ENCODE measurements around the gene PCDH9.
A peak's percentile ranks its signal among the peaks of the same experiment; 100 is the strongest.
"Not testable (repeated sequence)": the region's sequence is repeated elsewhere in the genome, so short reads cannot be mapped to it uniquely, and the experiment has no call there.

Gene PCDH9

GRCh38 chr13:66338542-66338941 is 891.6 kb downstream of the PCDH9 start:
- no peak for DNase-seq

- no peak for DNase-seq
Measured at GRCh38 chr13:66335626-66336025, 894.5 kb downstream of the PCDH9 start.

GRCh38 chr13:66329988-66330451 is 900.1 kb downstream of the PCDH9 start:
- DNase-seq = no peak

GRCh38 chr13:66328476-66328875 is 901.7 kb downstream of the PCDH9 start:
- no peak for DNase-seq

- no peak for DNase-seq
Measured at GRCh38 chr13:66323745-66324347, 906.3 kb downstream of the PCDH9 start.

- DNase-seq = no peak
Measured at GRCh38 chr13:66322936-66323335, 907.2 kb downstream of the PCDH9 start.

GRCh38 chr13:66322193-66322740 is 907.9 kb downstream of the PCDH9 start:
- DNase-seq = no peak

- DNase-seq = no peak
Measured at GRCh38 chr13:66314911-66315310, 915.2 kb downstream of the PCDH9 start.

- no peak for DNase-seq
Measured at GRCh38 chr13:66313413-66313812, 916.7 kb downstream of the PCDH9 start.

- DNase-seq = no peak
Measured at GRCh38 chr13:66312312-66313087, 917.6 kb downstream of the PCDH9 start.

GRCh38 chr13:66305961-66306617 is 924.0 kb downstream of the PCDH9 start:
- DNase-seq = no peak

- DNase-seq = no peak
Measured at GRCh38 chr13:66301482-66301881, 928.7 kb downstream of the PCDH9 start.

- no peak for DNase-seq
Measured at GRCh38 chr13:66301006-66301405, 929.1 kb downstream of the PCDH9 start.

GRCh38 chr13:66296875-66297274 is 933.3 kb downstream of the PCDH9 start:
- DNase-seq = no peak

GRCh38 chr13:66296328-66296727 is 933.8 kb downstream of the PCDH9 start:
- DNase-seq = no peak

- DNase-seq = not testable (repeated sequence)
Measured at GRCh38 chr13:66286806-66287205, 943.3 kb downstream of the PCDH9 start.

- DNase-seq = no peak
Measured at GRCh38 chr13:66275416-66275815, 954.7 kb downstream of the PCDH9 start.

GRCh38 chr13:66273011-66273410 is 957.1 kb downstream of the PCDH9 start:
- no peak for DNase-seq

- no peak for DNase-seq
Measured at GRCh38 chr13:66266761-66267160, 963.4 kb downstream of the PCDH9 start.

- DNase-seq = no peak
Measured at GRCh38 chr13:66266348-66266747, 963.8 kb downstream of the PCDH9 start.

- DNase-seq = peak; percentile 31
Measured at GRCh38 chr13:66265371-66265770, 964.8 kb downstream of the PCDH9 start.

- DNase-seq = peak; percentile 59
Measured at GRCh38 chr13:66264971-66265370, 965.2 kb downstream of the PCDH9 start.

GRCh38 chr13:66262330-66262729 is 967.8 kb downstream of the PCDH9 start:
- no peak for DNase-seq

Measured in right kidney (tissue), 1 donor.